SH-SY5Y (cell line): ENCODE measurements around the gene MMP15.

Source experiments
- GATA2 ChIP-seq: IDR thresholded peaks from 2 replicates; pipeline ENCODE4 v1.6.1; 2011; ENCODE audit warnings: mild to moderate bottlenecking, low read depth, low read length
- GATA3 ChIP-seq: IDR thresholded peaks from 2 replicates; pipeline ENCODE4 v1.6.1; 2011; ENCODE audit warnings: low read depth, mild to moderate bottlenecking, low read length, moderate library complexity

MMP15 gene

DNA sequence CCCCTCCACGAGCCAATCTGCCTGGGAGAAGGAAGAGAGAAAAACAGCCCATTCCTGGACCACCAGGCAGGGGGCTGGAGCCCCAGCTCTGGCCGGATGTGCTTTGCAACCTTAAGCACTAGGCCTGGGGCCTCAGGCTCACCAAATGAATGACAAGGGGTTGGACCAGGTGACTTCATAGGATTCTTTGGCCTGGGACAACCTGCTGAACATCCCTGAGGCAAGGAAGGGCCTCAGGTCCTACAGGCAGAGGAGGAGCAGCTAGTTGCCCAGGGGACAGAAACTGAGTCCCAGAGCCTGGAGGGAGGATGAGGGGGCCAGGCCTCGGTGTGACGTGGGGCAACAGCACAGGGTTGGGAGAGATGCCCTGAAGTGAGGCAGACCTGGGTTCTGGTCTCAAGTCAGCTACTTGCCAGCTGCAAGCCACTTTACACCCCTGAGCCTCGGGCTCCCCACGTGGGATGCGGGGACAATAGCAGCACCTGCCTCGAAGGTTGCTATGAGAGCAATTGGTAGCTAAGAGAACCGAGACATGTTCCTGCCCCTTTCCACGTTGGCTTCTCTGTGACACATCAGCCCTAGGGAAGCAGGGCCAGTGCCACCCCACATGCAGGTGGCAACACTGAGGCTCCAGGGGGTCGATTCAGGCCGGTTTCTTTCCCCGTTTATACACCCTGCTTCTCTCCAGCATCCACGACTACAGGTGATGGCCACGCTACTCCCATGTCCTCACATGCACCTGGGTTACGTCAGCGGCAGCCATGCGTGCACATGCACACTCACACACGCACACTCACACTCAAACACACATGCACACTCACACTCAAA is 61.0 kb downstream of the MMP15 start:
- no peak for TF ChIP-seq GATA3
- no peak for TF ChIP-seq GATA2

DNA sequence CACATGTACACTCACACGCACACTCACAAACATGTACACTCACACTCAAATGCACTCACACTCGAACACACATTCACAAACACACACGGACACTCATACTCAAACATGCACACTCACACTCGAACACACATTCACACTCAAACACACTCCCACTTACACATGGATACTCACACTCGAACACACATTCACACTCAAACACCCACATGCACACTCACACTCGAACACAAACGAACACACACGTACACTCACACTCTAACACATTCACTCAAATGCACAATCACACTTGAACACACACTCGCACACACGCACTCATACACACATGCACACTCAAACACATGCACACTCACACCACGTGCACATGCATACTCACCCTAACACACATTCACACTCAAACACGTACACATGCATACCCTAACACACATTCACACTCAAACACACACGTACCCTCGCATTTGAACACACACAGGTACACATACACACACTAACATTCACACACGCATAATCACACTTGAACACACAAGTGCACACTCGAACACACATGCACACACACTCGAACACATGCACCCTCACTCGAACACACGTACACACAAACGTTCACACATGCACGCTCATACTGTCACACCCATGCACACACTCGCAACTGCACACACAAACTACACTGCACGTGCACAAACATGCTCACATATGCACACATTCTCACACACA is 61.8 kb downstream of the MMP15 start:
- TF ChIP-seq GATA2: no peak
- TF ChIP-seq GATA3: no peak

DNA sequence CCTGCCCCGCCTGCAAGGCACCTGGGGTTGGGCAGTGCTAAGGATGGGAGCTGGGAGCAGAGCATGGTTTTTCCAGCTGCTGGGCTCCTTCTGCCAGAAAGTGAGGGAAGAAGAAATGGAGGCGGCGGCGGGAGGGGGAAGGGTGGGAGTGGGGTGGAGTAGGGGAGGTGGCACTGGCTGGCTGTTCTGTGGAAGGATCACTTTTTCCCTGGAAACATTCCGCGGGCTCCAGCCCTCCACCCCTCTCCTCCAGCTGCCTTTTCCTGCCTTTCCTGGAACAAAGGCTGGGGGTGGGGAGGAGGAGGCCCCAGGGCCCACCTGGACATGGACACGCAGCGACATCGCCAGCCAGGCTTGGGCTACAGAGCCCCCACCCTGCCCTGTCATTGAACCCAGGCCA is 62.5 kb downstream of the MMP15 start:
- TF ChIP-seq GATA3: no peak
- TF ChIP-seq GATA2: no peak

DNA sequence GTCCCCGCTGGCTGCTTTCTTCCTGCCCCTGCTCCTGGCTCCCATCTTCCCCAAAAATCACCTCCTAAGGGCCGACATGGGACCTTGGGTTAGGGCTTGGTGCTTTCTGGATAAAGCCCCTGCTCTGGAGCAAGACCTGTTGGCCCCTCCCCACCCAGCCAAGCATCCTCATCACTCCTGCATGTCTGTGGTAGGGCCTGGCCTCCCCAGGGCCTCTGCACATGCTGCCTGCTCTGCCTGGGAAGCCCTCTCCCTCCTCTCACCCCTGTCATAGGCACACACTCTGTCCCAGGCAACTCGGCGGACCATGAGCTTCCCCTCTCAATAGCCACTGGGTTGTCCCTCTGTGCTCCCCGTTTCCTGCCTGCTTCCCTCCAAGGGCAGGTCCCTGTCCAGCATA is 68.5 kb downstream of the MMP15 start:
- TF ChIP-seq GATA2: no peak
- no peak for TF ChIP-seq GATA3

DNA sequence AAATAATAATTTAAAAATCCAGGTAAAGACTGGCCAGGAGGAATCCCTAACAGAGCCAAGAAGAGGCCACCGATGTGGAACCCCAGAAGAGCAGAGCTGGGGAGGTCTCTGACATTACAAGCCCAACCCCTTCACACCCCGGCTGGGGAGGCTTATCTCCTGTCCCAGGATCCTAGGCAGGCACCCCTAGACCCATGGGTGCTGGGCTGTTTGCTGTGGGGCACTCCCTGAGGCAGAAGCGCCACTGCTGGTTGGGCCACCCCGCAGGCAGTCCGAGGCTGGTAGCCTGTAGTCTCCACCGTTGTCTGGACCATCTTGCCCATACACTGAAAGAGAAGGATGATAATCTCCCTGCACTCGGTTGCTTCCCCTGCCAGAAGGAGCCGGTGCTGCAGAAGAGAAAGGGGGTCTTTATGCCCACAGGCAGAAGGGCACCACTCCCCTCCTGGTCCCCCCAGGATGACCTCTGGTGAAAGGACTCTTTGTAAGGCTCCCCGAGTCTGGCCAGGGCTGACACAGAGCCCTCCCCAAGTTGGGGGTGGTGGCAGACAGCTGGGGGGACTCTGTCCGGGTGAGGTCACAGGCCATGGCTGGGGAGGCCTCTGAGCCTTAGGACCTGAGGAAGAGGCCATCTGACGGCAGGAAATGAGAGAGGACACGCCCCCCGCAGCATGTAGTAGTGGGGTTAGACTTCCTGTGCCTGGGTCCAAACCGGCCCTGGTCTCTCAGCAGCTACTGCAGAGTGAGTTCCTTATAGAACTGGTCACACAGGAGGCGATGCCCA is 69.4 kb downstream of the MMP15 start:
- no peak for TF ChIP-seq GATA3
- no peak for TF ChIP-seq GATA2

DNA sequence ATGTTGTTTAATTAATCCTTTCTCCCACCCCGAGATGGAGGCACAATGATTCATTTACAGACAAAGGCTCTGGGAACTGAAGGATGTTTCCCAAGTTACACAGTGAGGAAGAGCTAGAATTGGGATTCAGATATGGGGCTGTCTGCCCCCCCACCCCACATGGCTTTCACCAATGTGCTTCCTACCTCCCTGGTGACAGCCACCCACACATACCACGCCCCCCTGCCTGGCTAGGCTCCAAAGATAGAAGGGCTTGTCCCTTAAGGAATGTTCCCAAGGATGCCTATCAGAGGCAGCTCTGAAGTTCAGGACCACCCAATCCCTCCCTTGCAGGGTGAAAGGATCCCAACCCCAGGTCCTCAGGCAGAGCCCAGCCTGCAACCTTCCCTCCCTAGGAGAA is 70.7 kb downstream of the MMP15 start:
- TF ChIP-seq GATA2 (no peak), GATA3 (no peak)
